ENCODE measurements around the gene CACNA2D1.
"Not testable (repeated sequence)": the region's sequence is repeated elsewhere in the genome, so short reads cannot be mapped to it uniquely, and the experiment has no call there.

Gene CACNA2D1

GRCh38 chr7:82393076-82393839 lies 50.3 kb downstream of the CACNA2D1 start:
- DNase-seq (ENCODE audit: low spot score), result no peak

GRCh38 chr7:82390936-82391335 lies 52.6 kb downstream of the CACNA2D1 start:
- no peak for DNase-seq (ENCODE audit: low spot score)

DNA sequence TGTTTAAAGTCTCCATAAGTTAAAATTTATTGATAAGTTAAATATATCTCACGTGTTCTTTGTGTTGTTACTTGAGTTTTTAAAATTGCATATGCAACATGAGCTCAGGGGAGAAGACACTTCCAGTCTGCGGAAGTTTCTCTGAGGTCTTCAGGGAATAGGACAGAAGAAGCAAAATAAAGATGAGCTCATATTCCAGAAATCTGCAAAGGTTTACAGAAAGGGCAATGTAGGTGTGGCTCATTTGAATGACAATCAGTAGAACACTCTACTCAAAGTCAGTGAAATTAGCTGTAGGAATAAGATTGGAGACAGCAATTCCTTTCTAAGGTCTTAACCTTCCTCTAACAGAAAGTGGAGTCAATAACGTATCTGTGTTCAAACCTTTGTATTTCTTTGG lies 53.7 kb downstream of the CACNA2D1 start:
- no peak for DNase-seq (ENCODE audit: low spot score)

- no peak for DNase-seq (ENCODE audit: low spot score)
Observed at GRCh38 chr7:82388138-82388537, 55.4 kb downstream of the CACNA2D1 start.

GRCh38 chr7:82386571-82386970 lies 57.0 kb downstream of the CACNA2D1 start:
- DNase-seq (ENCODE audit: low spot score), result not testable (repeated sequence)

DNA sequence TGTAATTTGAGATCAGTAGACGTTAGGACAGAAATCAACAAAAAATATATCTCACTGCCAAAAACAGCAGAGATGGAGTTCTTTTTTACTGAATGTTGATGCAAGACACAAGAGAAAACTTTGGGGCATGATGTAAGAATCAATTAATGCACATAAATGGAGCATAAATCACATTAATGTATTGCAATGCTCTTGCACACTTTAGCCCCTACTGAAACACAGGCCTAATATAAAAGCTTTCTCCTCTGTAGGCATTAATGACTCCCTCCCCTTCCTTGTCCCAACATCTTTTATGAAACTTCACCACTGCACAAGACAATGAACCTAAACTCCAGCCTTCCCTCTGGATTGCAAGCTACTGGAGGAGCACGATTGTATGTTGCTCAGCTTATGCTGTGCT lies 58.8 kb downstream of the CACNA2D1 start:
- no peak for DNase-seq (ENCODE audit: low spot score)

DNA sequence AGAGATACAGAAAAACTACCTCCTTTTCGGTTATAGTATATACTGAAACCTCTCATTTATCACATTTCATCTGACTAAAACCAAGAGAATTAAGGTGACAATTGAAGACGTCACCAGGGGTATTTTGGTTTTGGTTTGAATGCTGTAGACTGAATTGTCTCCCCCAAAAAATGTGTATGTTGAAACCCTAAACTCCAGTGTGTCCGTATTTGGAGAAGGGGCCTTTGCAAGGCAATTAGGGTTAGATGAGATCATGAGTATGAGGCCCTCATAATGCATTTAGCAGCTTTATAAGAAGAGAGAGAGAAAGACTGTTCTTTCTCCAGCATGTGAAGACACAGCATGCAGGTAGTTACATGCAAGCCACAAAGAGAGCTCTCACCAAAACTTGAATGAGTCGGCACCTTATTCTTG lies 59.5 kb downstream of the CACNA2D1 start:
- DNase-seq (ENCODE audit: low spot score), result no peak

GRCh38 chr7:82382276-82382675 lies 61.3 kb downstream of the CACNA2D1 start:
- DNase-seq (ENCODE audit: low spot score), result no peak

GRCh38 chr7:82376739-82377138 lies 66.8 kb downstream of the CACNA2D1 start:
- no peak for DNase-seq (ENCODE audit: low spot score)

DNA sequence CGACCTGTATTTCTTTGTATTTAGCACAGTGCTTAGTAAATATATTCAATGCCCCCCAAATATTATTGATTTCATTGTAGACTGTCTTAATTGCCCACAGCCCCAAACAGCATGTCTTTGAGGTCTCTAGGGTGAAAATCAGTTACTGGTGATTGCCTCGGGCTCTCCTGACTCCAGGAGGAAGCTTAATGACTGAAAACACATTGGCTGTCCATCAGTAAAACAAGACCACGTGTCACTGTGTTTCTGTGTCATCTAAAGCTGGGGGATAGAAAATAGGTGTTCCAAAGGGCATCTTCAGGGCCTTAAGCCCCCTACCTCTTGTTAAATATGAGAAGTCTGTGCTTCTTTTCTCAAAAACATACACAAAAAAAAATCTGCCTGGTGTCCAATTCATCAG lies 67.9 kb downstream of the CACNA2D1 start:
- peak; percentile 30 for DNase-seq (ENCODE audit: low spot score)

GRCh38 chr7:82375129-82375528 lies 68.4 kb downstream of the CACNA2D1 start:
- peak; percentile 30 for DNase-seq (ENCODE audit: low spot score)

DNA sequence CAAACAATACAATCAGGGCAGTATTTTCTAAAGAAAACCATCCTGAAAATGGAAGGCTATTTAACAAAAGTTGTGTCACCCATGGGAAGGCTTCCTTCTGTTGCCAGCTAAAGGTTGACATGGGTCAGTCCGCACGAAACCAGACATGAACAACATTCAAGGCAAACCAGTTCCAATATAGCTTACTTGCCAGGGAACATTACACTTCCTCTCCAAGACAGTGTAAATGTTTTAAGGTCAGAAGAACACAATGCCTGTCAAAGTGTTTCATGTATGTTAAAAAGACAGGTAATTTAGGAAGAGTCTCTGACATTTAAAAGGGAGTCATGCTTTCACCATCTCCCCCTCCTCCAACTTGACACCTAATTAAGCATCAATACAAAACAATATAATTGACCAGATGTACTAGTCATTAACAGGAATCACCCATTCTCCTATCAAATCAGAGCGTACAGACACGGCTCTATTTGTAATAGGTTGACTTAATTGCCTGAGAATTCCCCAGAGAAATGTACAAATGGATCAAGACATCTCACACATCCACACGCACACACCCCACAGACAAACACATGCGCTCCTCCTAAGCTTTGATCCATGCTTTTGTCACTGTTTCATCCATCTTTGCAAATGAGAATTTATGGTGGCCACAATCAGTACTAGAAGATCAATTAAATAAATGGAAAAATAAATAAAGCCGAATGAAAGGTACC lies 69.5 kb downstream of the CACNA2D1 start:
- peak; percentile 67 for DNase-seq (ENCODE audit: low spot score)

- no peak for DNase-seq (ENCODE audit: low spot score)
Observed at GRCh38 chr7:82364671-82365070, 78.9 kb downstream of the CACNA2D1 start.

DNA sequence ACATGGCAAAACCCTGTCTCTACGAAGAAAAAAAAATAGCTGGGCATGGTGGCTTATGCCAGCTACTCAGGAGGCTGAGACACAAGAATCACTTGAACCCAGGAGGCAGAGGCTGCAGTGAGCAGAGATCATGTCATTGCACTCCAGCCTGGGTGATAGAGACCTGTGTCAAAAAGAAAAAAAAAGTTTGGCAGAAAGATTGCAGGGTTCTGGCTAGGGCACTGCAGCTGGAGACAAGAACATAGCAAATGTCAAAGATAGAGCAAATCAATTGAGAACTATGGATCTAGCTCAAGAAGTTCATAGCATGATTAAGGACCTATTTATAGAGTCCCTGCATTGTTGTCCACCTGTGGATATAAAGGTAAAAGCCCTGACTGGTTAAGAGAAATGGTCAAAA lies 79.5 kb downstream of the CACNA2D1 start:
- DNase-seq (ENCODE audit: low spot score), result no peak

DNA sequence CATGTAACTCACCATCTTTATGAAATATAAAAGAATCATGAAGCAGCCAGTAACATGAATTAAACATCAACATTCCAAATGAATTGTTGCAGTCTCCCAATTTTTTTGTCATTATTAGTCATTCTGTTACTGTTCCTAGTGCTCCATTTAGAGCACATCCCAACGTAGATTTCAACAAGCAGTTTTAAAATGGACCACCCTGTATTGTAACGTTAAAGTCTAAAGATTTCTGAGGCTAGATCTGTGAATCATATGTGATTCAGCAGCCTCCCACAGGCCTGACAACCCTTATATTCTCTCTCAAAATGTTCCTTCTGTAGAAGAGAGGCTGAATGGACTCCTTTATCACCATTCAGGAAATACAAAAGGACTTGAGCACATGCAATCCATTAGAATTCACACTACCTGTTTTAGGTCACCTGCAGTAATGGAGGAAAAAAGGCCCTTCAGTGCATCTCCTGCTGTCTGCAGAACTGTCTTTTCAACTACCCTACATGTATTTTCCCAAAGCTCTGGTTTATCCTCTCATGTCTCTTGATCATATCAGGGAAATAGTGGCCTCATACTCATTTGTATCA lies 81.4 kb downstream of the CACNA2D1 start:
- DNase-seq (ENCODE audit: low spot score), result no peak

DNA sequence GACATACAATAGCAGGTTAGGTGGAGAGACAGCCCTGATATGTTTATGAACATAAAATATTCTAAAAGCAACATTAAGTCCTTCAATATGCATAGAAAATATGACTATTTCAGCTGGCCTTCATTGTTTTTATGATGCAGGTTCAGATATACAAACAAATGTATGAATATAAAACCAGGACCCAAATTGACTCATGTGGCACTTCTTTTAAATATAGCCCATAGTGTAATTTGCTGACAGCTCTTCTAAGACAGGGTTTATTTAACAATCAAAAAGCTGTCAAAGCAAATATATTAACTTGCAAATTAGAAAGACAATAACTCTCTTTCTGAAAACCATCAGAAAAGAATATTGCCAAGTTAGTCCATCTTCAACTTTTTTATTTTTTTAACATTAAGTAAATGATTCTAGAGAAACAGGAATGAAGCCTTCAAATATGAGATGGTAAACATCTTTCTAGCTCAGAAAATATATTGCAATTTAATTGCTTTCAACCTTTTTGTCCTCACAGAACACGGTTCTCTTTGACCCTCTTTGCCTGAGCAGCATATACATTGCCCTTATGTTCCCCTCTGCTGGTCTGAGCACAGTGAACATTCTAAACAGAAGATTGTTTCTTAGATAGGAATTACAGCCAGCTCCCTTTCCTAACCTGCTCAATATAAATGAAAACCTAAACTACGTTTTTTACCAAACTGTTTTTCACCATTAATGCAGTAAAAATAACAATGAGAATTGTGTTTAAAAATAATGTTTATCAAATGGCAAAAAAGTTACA lies 82.8 kb downstream of the CACNA2D1 start:
- no peak for DNase-seq (ENCODE audit: low spot score)

DNA sequence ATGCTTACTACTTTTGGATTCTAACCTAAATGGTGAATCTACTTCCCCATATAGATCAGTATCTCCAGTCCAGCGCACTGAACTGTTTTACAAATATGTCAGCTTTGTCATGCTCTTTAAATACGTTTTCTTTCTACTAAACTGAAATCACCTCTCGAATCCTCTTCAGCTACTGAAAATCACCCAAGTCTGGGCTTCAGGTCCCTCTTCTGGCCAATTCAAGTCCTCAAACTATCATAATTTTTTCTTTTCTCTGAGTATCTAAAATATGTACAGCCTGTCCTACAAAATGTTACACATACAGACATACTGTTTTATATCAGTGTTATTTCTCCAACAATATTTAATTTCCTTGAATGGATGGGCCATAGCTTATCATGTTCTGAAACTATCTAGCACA lies 84.2 kb downstream of the CACNA2D1 start:
- no peak for DNase-seq (ENCODE audit: low spot score)

- peak; percentile 39 for DNase-seq (ENCODE audit: low spot score)
Observed at GRCh38 chr7:82358923-82359322, 84.7 kb downstream of the CACNA2D1 start.

- DNase-seq (ENCODE audit: low spot score), result no peak
Observed at GRCh38 chr7:82358009-82358578, 85.5 kb downstream of the CACNA2D1 start.

DNA sequence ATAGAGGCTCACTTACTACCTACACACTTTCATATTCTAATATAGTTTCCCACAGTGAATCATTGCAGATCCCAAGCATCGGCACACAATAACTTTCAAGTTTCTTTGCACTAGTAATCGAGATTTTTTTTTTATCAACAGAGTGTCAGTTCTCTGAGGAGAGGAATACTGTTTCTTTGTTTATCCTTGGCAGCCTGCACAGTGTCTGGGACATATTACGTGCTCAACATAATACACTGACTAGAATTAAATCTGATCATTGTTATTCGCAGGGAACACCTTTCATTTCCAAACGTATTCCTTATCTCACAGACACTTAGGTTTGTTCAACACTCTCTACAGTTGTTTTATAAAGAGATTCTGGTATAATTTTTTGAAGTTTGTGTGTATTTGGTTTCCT lies 95.3 kb downstream of the CACNA2D1 start:
- no peak for DNase-seq (ENCODE audit: low spot score)

DNA sequence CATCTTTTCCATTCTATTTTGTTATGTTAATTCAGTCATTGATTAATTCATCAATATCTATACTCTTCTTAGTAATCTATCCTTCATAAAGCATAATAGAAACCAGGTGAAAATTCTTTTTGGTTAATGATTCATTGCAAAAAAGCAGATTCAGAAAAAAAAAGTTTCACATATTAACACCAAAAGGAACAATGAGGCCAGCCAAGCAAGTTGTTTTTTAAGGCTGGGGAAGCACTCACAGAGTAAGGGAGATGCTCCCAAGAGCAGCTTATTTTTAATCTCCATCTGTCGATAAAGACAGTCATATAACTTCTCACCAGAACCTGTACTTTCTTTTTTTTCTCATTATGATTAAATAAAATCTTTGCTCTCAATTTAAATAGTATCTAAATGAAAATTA lies 95.8 kb downstream of the CACNA2D1 start:
- DNase-seq (ENCODE audit: low spot score), result peak; percentile 33

- peak; percentile 34 for DNase-seq (ENCODE audit: low spot score)
Observed at GRCh38 chr7:82345886-82346285, 97.7 kb downstream of the CACNA2D1 start.
